Fibroblast of the aortic adventitia (primary cell): Measurements from ENCODE around the gene TNFRSF19. TPM values are rescaled to one million over a fixed set of nuclear protein-coding genes. Genes with fewer than 3 reads are reported as not detected.

ENCODE experiments used
- DNase-seq: peaks from one replicate; pipeline ENCODE4 v3.0.0-alpha.2; 2010; ENCODE audit warnings: low read depth
- H3K4me3 ChIP-seq: 2 replicates; pipeline ENCODE4 v1.5.1; 2011; ENCODE audit warnings: low read depth, mild to moderate bottlenecking, control low read depth, low read length, moderate library complexity
- total RNA-seq: library from RNA; depleted of rRNA; stranded (reverse); fragments of >200 nt; gene quantifications from 2 replicates; pipeline ENCODE4 v1.2.3, GENCODE V29; 2012; ENCODE audit warnings: low replicate concordance
- TF ChIP-seq, protein P1 (sequence below): IDR thresholded peaks from 2 replicates; pipeline ENCODE4 v1.5.1; 2011; ENCODE audit warnings: mild to moderate bottlenecking, low read length, control low read depth, inconsistent platforms; ENCODE audit not compliant: insufficient read depth

TNFRSF19 gene
- total RNA-seq, 1 donor, result 7.3 TPM

DNA sequence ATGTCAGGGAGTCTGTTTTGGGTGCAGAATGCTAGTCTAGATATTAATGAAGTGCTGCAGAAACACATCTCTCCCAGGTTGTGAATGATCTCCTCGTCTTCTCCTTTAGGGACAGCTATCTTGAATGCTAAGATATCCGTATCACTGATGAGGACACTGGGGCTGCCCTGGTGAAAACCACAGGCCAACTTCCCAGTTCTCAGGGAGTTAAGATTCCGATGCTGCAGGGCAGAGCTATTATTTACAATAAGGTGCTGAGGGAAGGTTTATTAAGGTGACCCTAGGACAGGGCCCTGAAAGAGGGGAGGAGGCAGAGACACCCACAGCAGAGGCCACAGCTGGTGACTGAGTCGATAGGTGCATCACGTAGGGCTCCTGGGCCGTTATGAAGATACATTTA lies 66.1 kb downstream of the TNFRSF19 start:
- TF ChIP-seq, protein P1, sequence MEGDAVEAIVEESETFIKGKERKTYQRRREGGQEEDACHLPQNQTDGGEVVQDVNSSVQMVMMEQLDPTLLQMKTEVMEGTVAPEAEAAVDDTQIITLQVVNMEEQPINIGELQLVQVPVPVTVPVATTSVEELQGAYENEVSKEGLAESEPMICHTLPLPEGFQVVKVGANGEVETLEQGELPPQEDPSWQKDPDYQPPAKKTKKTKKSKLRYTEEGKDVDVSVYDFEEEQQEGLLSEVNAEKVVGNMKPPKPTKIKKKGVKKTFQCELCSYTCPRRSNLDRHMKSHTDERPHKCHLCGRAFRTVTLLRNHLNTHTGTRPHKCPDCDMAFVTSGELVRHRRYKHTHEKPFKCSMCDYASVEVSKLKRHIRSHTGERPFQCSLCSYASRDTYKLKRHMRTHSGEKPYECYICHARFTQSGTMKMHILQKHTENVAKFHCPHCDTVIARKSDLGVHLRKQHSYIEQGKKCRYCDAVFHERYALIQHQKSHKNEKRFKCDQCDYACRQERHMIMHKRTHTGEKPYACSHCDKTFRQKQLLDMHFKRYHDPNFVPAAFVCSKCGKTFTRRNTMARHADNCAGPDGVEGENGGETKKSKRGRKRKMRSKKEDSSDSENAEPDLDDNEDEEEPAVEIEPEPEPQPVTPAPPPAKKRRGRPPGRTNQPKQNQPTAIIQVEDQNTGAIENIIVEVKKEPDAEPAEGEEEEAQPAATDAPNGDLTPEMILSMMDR, result no peak
- no peak overlapping the region for H3K4me3 ChIP-seq
- DNase-seq, result no peak

DNA sequence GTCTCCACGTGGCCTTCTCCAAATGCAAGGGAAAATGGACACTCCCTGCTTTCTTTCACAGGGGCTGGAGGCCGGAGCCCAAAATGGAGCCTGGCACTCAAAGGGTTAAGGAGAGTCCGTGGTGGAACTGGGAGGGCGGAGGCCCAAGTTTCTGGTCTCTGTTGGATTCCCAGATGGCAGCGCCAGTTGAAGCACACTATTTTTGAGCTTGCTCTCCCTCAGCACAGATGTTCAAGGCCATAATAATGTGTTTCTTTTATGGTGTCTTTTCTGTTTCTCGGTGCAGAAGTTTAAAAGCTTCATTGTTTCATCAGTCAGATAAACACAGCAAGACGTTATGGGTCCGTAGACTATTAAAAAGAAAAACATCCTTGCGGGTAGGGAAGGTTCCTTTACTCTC lies 67.6 kb downstream of the TNFRSF19 start:
- TF ChIP-seq, protein P1, result no peak
- DNase-seq, result no peak
- no peak overlapping the region for H3K4me3 ChIP-seq

DNA sequence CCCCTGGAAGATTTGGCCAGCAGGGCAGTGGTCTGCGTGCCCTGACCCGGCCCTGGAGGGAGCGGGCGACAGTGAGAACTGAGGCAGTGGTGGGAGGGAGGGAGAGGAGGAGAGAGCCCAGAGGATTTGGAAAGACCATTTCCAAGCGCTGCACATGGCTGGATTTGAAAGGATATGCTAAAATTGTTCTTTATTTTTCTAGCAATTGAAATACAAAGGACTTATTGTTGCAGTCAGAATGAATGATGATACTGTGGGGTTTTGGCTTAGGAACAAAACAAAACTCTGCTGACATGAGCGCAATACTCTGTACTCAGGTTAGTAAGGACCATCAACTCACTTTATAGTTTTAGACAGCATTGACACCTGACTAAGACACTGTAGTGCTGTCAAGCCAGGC lies 69.5 kb downstream of the TNFRSF19 start:
- TF ChIP-seq, protein P1, result no peak
- DNase-seq, result no peak
- H3K4me3 ChIP-seq, result no peak overlapping the region

DNA sequence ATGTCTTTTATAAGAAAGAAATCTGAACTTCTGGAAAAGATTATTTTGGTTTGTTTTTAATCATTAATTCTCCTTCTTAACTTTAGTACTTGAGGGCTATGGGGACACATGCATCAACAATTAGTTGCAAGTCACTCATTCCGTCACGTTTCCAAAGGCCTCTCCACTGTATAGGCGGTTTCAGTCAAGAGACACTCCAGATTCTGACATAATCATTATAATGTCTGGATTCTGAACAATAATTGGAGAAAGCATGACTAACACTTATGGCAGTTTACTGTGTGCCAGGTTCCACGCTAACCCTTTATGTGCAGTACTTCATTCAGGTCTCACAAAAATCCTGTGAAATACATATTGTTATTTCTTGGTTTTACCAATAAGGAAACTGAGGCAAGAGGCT lies 71.9 kb downstream of the TNFRSF19 start:
- no peak for DNase-seq
- H3K4me3 ChIP-seq, result no peak overlapping the region
- TF ChIP-seq, protein P1, result no peak

DNA sequence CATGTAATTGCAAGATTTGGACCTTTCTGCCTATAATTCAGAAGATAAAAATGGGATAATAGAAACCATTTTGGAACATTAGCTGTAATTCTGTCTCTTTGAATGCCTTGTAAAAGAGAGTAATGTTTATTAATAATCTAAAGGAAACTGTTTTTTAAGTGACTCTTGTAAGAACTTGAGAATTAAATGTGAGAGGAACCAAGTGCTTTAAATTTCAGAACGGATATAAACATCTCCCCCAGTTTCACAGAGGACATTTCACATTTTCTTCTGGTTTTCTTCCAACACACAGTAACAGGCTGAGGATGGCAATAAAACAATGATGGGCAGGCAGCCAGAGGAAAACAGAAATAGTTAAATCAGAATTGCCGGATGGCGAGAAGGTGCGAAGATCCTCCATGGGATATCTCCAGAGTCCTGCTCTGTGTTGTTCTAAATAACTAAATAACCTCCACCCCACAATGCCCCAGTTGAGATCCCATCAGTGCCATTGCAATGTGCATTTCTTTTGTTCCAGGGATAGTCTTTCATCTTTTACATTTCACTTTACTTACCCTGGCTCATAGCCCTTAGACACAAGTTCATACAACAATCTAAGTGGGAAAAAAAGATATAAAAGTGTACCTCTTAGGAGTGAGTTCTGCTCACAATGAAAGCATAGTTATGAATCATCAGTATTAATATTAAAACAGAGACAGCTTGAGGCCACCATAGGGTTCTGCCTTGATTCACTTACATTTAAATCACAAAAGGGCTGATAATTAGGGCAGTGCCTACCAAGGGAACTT lies 73.3 kb downstream of the TNFRSF19 start:
- DNase-seq, result no peak
- TF ChIP-seq, protein P1, result no peak
- H3K4me3 ChIP-seq, result no peak overlapping the region

DNA sequence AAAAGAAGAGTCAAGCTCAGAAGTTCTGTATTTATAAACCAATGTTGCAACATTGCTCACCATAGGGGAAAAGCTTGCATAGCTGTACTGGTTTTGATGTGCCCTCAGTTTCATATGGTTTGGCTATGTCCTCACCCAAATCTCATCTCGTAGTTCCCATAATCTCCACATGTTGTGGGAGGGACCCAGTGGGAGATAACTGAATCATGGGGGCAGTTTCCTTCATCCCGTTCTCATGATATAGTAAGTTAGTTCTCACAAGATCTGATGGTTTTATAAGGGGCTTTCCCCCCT lies 73.9 kb downstream of the TNFRSF19 start:
- no peak for DNase-seq
- TF ChIP-seq, protein P1, result no peak
- no peak overlapping the region for H3K4me3 ChIP-seq
